Right lobe of liver (tissue), 6 donors: ENCODE data around the gene MPL. TPM values are rescaled to one million over a fixed set of nuclear protein-coding genes. Genes with fewer than 3 reads are reported as not detected.

ENCODE experiments used
- ATAC-seq, 4 donors: fragments of 200-7000 bp; cut with Tn5 transposase; one replicate each; pipeline ENCODE4 v1.9.1; 2020; ENCODE audit warnings: mild to moderate bottlenecking in 4 of 4, moderate library complexity in 4 of 4
- DNase-seq, 3 donors: peaks; one replicate each; pipeline ENCODE4 v3.0.0-alpha.2; 2020
- H3K27ac ChIP-seq, 3 donors: fragments of 200-600 bp; one replicate each; pipeline ENCODE4 v1.8.0; 2022
- H3K27me3 ChIP-seq, 2 donors: fragments of 200-600 bp; one replicate each; pipeline ENCODE4 v1.8.0; 2022
- H3K36me3 ChIP-seq, 4 donors: fragments of 200-600 bp; sonication (generic) in 1 of 4; one replicate each; pipeline versions ENCODE4 v1.5.1 to v1.8.0; 2017 to 2022; ENCODE audit warnings: control low read depth in 1 of 4
- H3K4me1 ChIP-seq, 4 donors: fragments of 200-600 bp; sonication (generic) in 1 of 4; one replicate each; pipeline versions ENCODE4 v1.5.1 to v1.8.0; 2017 to 2022; ENCODE audit warnings: control low read depth in 1 of 4
- H3K4me3 ChIP-seq, 3 donors: fragments of 200-600 bp; one replicate each; pipeline ENCODE4 v1.8.0; 2022
- H3K9me3 ChIP-seq, 4 donors: fragments of 200-600 bp; sonication (generic) in 1 of 4; one replicate each; pipeline versions ENCODE4 v1.5.1 to v1.8.0; 2017 to 2022; ENCODE audit warnings: control low read depth in 1 of 4
- CTCF ChIP-seq, 4 donors: fragments of 200-600 bp in 3 of 4; fragments of 450-650 bp in 1 of 4; IDR thresholded peaks; one replicate each; pipeline versions ENCODE4 v1.5.1 to v1.8.0; 2016 to 2022; ENCODE audit warnings: antibody characterized with exemption in 4 of 4, mild to moderate bottlenecking in 2 of 4
- POLR2A ChIP-seq: fragments of 450-650 bp; IDR thresholded peaks from one replicate; pipeline ENCODE4 v1.6.1; 2017; ENCODE audit warnings: antibody characterized with exemption, mild to moderate bottlenecking
- WGBS: methylation state at CpG from one replicate; pipeline ENCODE4 v1.1.6; 2018; ENCODE audit warnings: low coverage, low lambda C conversion rate; ENCODE audit not compliant: insufficient coverage; ENCODE audit errors: missing lambda C conversion rate; 5-methylcytosine and 5-hydroxymethylcytosine counted together
- intact Hi-C, 2 donors: fragments of 100-400 bp; cut with DNase I; formaldehyde crosslinking; loops; one replicate each; pipeline versions ENCODE4 v1.11.2 to v1.14.1; 2022
- total RNA-seq, 6 experiments: library from RNA; depleted of rRNA in 2 of 6; stranded (reverse); fragments of >200 nt in 2 of 6; fragmentation: NEBNext Ultra II Directional in 3 of 6; extraction: Animal tissue kit (Norgen Biotek cat#: 25700) in 3 of 6; gene quantifications; one replicate each; pipeline versions ENCODE4 v1.1.0 to v1.2.4, GENCODE V29; 2016 to 2023
- donor health status: DM: no; HTN: yes; CAD: no.
- donor health status: DM: no; HTN: no; CAD: no.
- donor health status: DM: no; HTN: no; CAD: no.
- donor health status: DM: no; HTN: yes; CAD: no.
- donor health status: DM: no; HTN: yes; CAD: no.

The MPL gene
- total RNA-seq, 6 experiments from 2014 or later, result 0.59 TPM; not detected in 5

- 74% methylated on average over 3 of the region's 22 CpGs for WGBS
- Histone ChIP-seq H3K4me3 (peak overlapping the region; percentile 49 to 61 (median 52)), H3K4me1 (peaks cover 0 to 20% (median 2%) of the 10 kb centered on the region in 4 donors), H3K27ac (peak overlapping the region; percentile 67 to 89 (median 85)), H3K27me3 (no peaks in the 10 kb centered on the region), H3K9me3 (no peaks in the 10 kb centered on the region), H3K36me3 (no peaks in the 10 kb centered on the region)
- ATAC-seq (peak; percentile 3 to 23 (median 6)), DNase-seq (no peak)
- no peak for TF ChIP-seq POLR2A
- no peak for TF ChIP-seq CTCF (IDR thresholded peaks at IDR 0.05)
- intact Hi-C loops, result no loop called here
Measured at GRCh38 chr1:43348343-43348808, 10.8 kb downstream of the MPL start.

GRCh38 chr1:43348809-43349593 lies 11.4 kb downstream of the MPL start:
- TF ChIP-seq POLR2A (peak; percentile 53), CTCF (IDR thresholded peaks at IDR 0.05) (no peak)
- 56% methylated on average over 15 of the region's 72 CpGs for WGBS
- peaks cover 0 to 20% (median 2%) of the 10 kb centered on the region in 4 donors for H3K4me1 ChIP-seq
- H3K36me3 ChIP-seq, result no peaks in the 10 kb centered on the region
- DNase-seq (peak; percentile 92 to 94 (median 93)), ATAC-seq (peak; percentile 90 to 98 (median 94))
- H3K27me3 ChIP-seq, result no peaks in the 10 kb centered on the region
- peak overlapping the region; percentile 67 to 89 (median 85) for H3K27ac ChIP-seq
- H3K9me3 ChIP-seq, result no peaks in the 10 kb centered on the region
- intact Hi-C loops, result no loop called here
- H3K4me3 ChIP-seq, result peak overlapping the region; percentile 49 to 61 (median 52)

GRCh38 chr1:43349594-43350306 lies 12.1 kb downstream of the MPL start:
- Histone ChIP-seq H3K27me3 (no peaks in the 10 kb centered on the region), H3K4me1 (peaks cover 0 to 12% (median 2%) of the 10 kb centered on the region in 4 donors), H3K27ac (peak overlapping the region; percentile 67 to 89 (median 85)), H3K4me3 (peak overlapping the region; percentile 49 to 61 (median 52)), H3K9me3 (no peaks in the 10 kb centered on the region), H3K36me3 (no peaks in the 10 kb centered on the region)
- ATAC-seq (no peak), DNase-seq (no peak)
- intact Hi-C loops, result no loop called here
- WGBS, result 57% methylated on average over 11 of the region's 11 CpGs
- TF ChIP-seq CTCF (IDR thresholded peaks at IDR 0.05) (no peak), POLR2A (no peak)

GRCh38 chr1:43350976-43351375 lies 13.4 kb downstream of the MPL start:
- no peaks in the 10 kb centered on the region for H3K36me3 ChIP-seq
- no peaks in the 10 kb centered on the region for H3K9me3 ChIP-seq
- H3K4me3 ChIP-seq, result no peak overlapping the region
- no peak for TF ChIP-seq CTCF (IDR thresholded peaks at IDR 0.05)
- TF ChIP-seq POLR2A, result no peak
- H3K4me1 ChIP-seq, result peaks cover 0 to 10% (median 0%) of the 10 kb centered on the region in 4 donors
- H3K27me3 ChIP-seq, result no peaks in the 10 kb centered on the region
- no peak overlapping the region for H3K27ac ChIP-seq
- no peak for DNase-seq
- ATAC-seq, result no peak
- 88% methylated on average over 1 of the region's 1 CpG for WGBS
- intact Hi-C loops, result no loop called here
